ENCODE data around the gene RBL2. TPM values are rescaled to one million over a fixed set of nuclear protein-coding genes. Genes with fewer than 3 reads are reported as not detected.

RBL2 gene
- total and polyA plus RNA-seq, 2 donors (not counting 1 experiment from before 2014, with no cell fraction given): 70.7 to 171 TPM

DNA sequence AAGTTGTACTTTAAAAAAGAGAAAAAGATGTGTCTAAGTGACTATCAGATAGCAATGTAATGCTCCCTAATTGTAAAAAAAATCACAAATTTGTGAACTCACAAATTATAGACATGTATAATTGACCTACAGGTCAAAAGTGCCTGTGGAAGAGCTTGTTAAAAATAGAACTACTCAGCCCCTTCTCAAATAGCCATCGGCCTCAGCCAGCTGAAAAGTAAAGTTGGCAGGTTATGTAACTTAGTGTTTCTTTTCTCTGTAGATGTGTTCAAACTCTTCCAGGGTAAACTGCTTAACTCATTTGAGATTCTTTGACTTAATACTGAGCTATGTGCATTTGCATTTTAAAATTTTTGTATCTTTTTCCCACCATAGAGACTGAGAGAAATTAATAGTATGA is 55.5 kb downstream of the RBL2 start:
- Histone ChIP-seq H3K4me2 (replicated peaks; ENCODE audit: low read depth, low read length, poor library complexity, severe bottlenecking) (no peak overlapping the region), H3K9ac (ENCODE audit: low read length) (no peak overlapping the region), H3K4me3 (ENCODE audit: control extremely low read depth in 1 of 5, extremely low read depth in 1 of 5, insufficient read depth in 1 of 5, low read depth in 2 of 5, low read length in 4 of 5) (no peak overlapping the region), H3K79me2 (ENCODE audit: control insufficient read depth, insufficient read depth, low read length) (no peaks in the 10 kb centered on the region), H2AFZ (ENCODE audit: insufficient read depth, low read depth, low read length, poor library complexity, severe bottlenecking) (no peak overlapping the region), H3K27me3 (replicated peaks in 1 of 4; ENCODE audit: control extremely low read depth in 1 of 4, control insufficient read depth in 3 of 4, insufficient read depth in 4 of 4, low read length in 3 of 4) (no peaks in the 10 kb centered on the region), H4K20me1 (ENCODE audit: control insufficient read depth, insufficient read depth, low read length, poor library complexity, severe bottlenecking) (no peaks in the 10 kb centered on the region), H3K9me3 (ENCODE audit: control extremely low read depth in 1 of 3, control insufficient read depth in 2 of 3, insufficient read depth in 1 of 3, low read length in 2 of 3) (peaks cover 1 to 10% (median 9%) of the 10 kb centered on the region in 3 donors), H3K4me1 (ENCODE audit: control insufficient read depth in 2 of 2, insufficient read depth in 2 of 2, low read length in 2 of 2) (no peaks in the 10 kb centered on the region), H3K27ac (ENCODE audit: low read length in 2 of 2) (no peak overlapping the region), H3K36me3 (replicated peaks in 1 of 2; ENCODE audit: control extremely low read depth in 1 of 2, control insufficient read depth in 1 of 2, extremely low read depth in 1 of 2, insufficient read depth in 2 of 2, low read length in 1 of 2) (peaks cover 17 to 78% of the 10 kb centered on the region in 2 experiments)
- DNase-seq (no peak), ATAC-seq (ENCODE audit: low read depth) (no peak)
- no peaks in the 10 kb centered on the region for H3K4me1 Mint-ChIP-seq
- H3K27ac Mint-ChIP-seq: no peak overlapping the region
- TF ChIP-seq EZH2 (IDR thresholded peaks at IDR 0.05; ENCODE audit: borderline replicate concordance, insufficient read depth, low read depth, low read length, poor library complexity, severe bottlenecking): no peak
- TF ChIP-seq, protein P1, sequence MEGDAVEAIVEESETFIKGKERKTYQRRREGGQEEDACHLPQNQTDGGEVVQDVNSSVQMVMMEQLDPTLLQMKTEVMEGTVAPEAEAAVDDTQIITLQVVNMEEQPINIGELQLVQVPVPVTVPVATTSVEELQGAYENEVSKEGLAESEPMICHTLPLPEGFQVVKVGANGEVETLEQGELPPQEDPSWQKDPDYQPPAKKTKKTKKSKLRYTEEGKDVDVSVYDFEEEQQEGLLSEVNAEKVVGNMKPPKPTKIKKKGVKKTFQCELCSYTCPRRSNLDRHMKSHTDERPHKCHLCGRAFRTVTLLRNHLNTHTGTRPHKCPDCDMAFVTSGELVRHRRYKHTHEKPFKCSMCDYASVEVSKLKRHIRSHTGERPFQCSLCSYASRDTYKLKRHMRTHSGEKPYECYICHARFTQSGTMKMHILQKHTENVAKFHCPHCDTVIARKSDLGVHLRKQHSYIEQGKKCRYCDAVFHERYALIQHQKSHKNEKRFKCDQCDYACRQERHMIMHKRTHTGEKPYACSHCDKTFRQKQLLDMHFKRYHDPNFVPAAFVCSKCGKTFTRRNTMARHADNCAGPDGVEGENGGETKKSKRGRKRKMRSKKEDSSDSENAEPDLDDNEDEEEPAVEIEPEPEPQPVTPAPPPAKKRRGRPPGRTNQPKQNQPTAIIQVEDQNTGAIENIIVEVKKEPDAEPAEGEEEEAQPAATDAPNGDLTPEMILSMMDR (IDR thresholded peaks at IDR 0.05): no peak
- POLR2A ChIA-PET: no interaction called here
- H3K27me3 Mint-ChIP-seq: no peaks in the 10 kb centered on the region
- H3K9me3 Mint-ChIP-seq (ENCODE audit: insufficient read depth): no peaks in the 10 kb centered on the region
- CTCF ChIA-PET: no interaction called here
- no peak overlapping the region for H3K4me3 Mint-ChIP-seq
- intact Hi-C loops (cut with micrococcal nuclease): no loop called here
- no CpG with 5 or more reads among the region's 1 CpG for WGBS (ENCODE audit: insufficient coverage)

GRCh38 chr16:53492503-53492902 is 58.2 kb downstream of the RBL2 start:
- Histone ChIP-seq H3K79me2 (ENCODE audit: control insufficient read depth, insufficient read depth, low read length) (no peaks in the 10 kb centered on the region), H4K20me1 (ENCODE audit: control insufficient read depth, insufficient read depth, low read length, poor library complexity, severe bottlenecking) (no peaks in the 10 kb centered on the region), H2AFZ (ENCODE audit: insufficient read depth, low read depth, low read length, poor library complexity, severe bottlenecking) (no peak overlapping the region), H3K36me3 (replicated peaks in 1 of 2; ENCODE audit: control extremely low read depth in 1 of 2, control insufficient read depth in 1 of 2, extremely low read depth in 1 of 2, insufficient read depth in 2 of 2, low read length in 1 of 2) (peaks cover 13 to 77% of the 10 kb centered on the region in 2 experiments), H3K4me1 (ENCODE audit: control insufficient read depth in 2 of 2, insufficient read depth in 2 of 2, low read length in 2 of 2) (no peaks in the 10 kb centered on the region), H3K27me3 (replicated peaks in 1 of 4; ENCODE audit: control extremely low read depth in 1 of 4, control insufficient read depth in 3 of 4, insufficient read depth in 4 of 4, low read length in 3 of 4) (no peaks in the 10 kb centered on the region), H3K9ac (ENCODE audit: low read length) (no peak overlapping the region), H3K4me2 (replicated peaks; ENCODE audit: low read depth, low read length, poor library complexity, severe bottlenecking) (no peak overlapping the region), H3K27ac (ENCODE audit: low read length in 2 of 2) (no peak overlapping the region), H3K4me3 (ENCODE audit: control extremely low read depth in 1 of 5, extremely low read depth in 1 of 5, insufficient read depth in 1 of 5, low read depth in 2 of 5, low read length in 4 of 5) (no peak overlapping the region), H3K9me3 (ENCODE audit: control extremely low read depth in 1 of 3, control insufficient read depth in 2 of 3, insufficient read depth in 1 of 3, low read length in 2 of 3) (peaks cover 0 to 1% (median 0%) of the 10 kb centered on the region in 3 donors)
- DNase-seq: no peak
- POLR2A ChIA-PET: no interaction called here
- Mint-ChIP-seq H3K27me3 (no peaks in the 10 kb centered on the region), H3K4me1 (no peaks in the 10 kb centered on the region), H3K27ac (no peak overlapping the region), H3K4me3 (no peak overlapping the region), H3K9me3 (ENCODE audit: insufficient read depth) (no peaks in the 10 kb centered on the region)
- CTCF ChIA-PET: no interaction called here
- intact Hi-C loops (cut with micrococcal nuclease): no loop called here
- ATAC-seq (ENCODE audit: low read depth): no peak
- WGBS (ENCODE audit: insufficient coverage): no CpG with 5 or more reads among the region's 1 CpG
- TF ChIP-seq EZH2 (IDR thresholded peaks at IDR 0.05; ENCODE audit: borderline replicate concordance, insufficient read depth, low read depth, low read length, poor library complexity, severe bottlenecking): no peak
- TF ChIP-seq, protein P1 (IDR thresholded peaks at IDR 0.05): no peak

Data from B cell (primary cell).